Heart right ventricle (tissue), 16 donors: ENCODE data around the gene CPNE7. TPM values are rescaled to one million over a fixed set of nuclear protein-coding genes. Genes with fewer than 3 reads are reported as not detected.

Experiments used
- ATAC-seq, 8 donors: fragments of 200-7000 bp; cut with Tn5 transposase; one replicate each; pipeline ENCODE4 v1.9.1; 2020; ENCODE audit warnings: mild to moderate bottlenecking in 8 of 8, moderate library complexity in 8 of 8, moderate number of reproducible peaks in 1 of 8
- DNase-seq, 2 donors: peaks; one replicate each; pipeline ENCODE4 v3.0.0-alpha.2; 2020
- H3K27ac ChIP-seq, 10 donors: fragments of 200-600 bp; sonication (generic) in 2 of 10; one replicate each; pipeline versions ENCODE4 v1.5.0 to v1.8.0; 2020 to 2022; ENCODE audit warnings: mild to moderate bottlenecking in 3 of 10
- H3K27me3 ChIP-seq, 7 donors: fragments of 200-600 bp; one replicate each; pipeline ENCODE4 v1.8.0; 2021 to 2022; ENCODE audit warnings: mild to moderate bottlenecking in 2 of 7
- H3K36me3 ChIP-seq, 9 donors: fragments of 200-600 bp; sonication (generic) in 1 of 9; one replicate each; pipeline versions ENCODE4 v1.5.0 to v1.8.0; 2020 to 2022; ENCODE audit warnings: mild to moderate bottlenecking in 2 of 9
- H3K4me1 ChIP-seq, 9 donors: fragments of 200-600 bp; sonication (generic) in 1 of 9; one replicate each; pipeline versions ENCODE4 v1.5.0 to v1.8.0; 2020 to 2022; ENCODE audit warnings: mild to moderate bottlenecking in 4 of 9
- H3K4me3 ChIP-seq, 10 donors: fragments of 200-600 bp; sonication (generic) in 2 of 10; one replicate each; pipeline versions ENCODE4 v1.5.0 to v1.8.0; 2020 to 2022; ENCODE audit warnings: mild to moderate bottlenecking in 7 of 10, moderate library complexity in 2 of 10
- H3K9me3 ChIP-seq, 11 donors: fragments of 200-600 bp in 10 of 11; sonication (generic) in 2 of 11; one replicate each; pipeline versions ENCODE4 v1.5.0 to v1.8.0; 2013 to 2022; ENCODE audit warnings: mild to moderate bottlenecking in 2 of 11, control low read depth in 1 of 11, moderate library complexity in 1 of 11
- WGBS, 2 donors: extraction: QIAGEN DNeasy Blood & Tissue Kit; methylation state at CpG; one replicate each; pipeline ENCODE4 v1.1.7; 2013; ENCODE audit warnings: inconsistent platforms in 1 of 2; 5-methylcytosine and 5-hydroxymethylcytosine counted together
- intact Hi-C, 10 donors: fragments of 100-400 bp; cut with DNase I; formaldehyde crosslinking; loops; one replicate each; pipeline versions ENCODE4 v1.11.1 to v1.14.2; 2022
- polyA plus RNA-seq, 2 donors: library from polyadenylated mRNA; stranded (reverse); fragments of 200-250 nt; gene quantifications; one replicate each; pipeline ENCODE4 v1.2.3, GENCODE V29; 2013
- total RNA-seq, 10 donors: library from RNA; stranded (reverse); fragmentation: NEBNext Ultra II Directional in 3 of 10; extraction: Animal tissue kit (Norgen Biotek cat#: 25700) in 3 of 10; gene quantifications; one replicate each; pipeline versions ENCODE4 v1.2.1 to v1.2.4, GENCODE V29; 2021 to 2023
- TF ChIP-seq, protein P1 (sequence below), 9 donors: fragments of 200-600 bp; sonication (generic) in 2 of 9; IDR thresholded peaks; one replicate each; pipeline versions ENCODE4 v1.5.0 to v1.8.0; 2021 to 2022; ENCODE audit warnings: antibody characterized with exemption in 9 of 9, mild to moderate bottlenecking in 5 of 9, moderate library complexity in 1 of 9
- donor health status: Arrhythmogenic right ventricular cardiomyopathy.
- donor health status: ischemic (EF 13 %, LVEDD 7.1; RV severe dilation, severe dysfunction).
- donor health status: healthy with polysubstance abuse.
- donor health status: DM: no; HTN: yes; CAD: no.
- donor health status: DM: no; HTN: no; CAD: no.
- donor health status: ischemic (EF 25% LVEDD 6.9; RV normal size, moderate dysfunction).
- donor health status: ischemic (EF 25% LVEDD 5.7; RV mildly dilated, moderate dysfunction).
- donor health status: healthy.
- donor health status: DM: yes; HTN: yes; CAD: no.
- donor health status: Ischemic cardiomyopathy.
- donor health status: ischemic (EF 35%, LVEDD 5.7; RV mildly dilated, moderate dysfunction).
- donor health status: nonischemic (EF 11% LVEDD 7.7; RV severe dilation, severe dysfunction).
- donor health status: DM: yes; HTN: yes; CAD: no.
- donor health status: PGD.
- donor health status: ischemic (EF 29% LVEDD 5.4; RV normal size, mild dysfunction).
- donor health status: nonischemic (EF 23%, LVEDD 6.1; RV moderate dilation, normal function).

The CPNE7 gene
- total and polyA plus RNA-seq, 12 donors, result 0.16 to 0.33 TPM; not detected in 10

DNA sequence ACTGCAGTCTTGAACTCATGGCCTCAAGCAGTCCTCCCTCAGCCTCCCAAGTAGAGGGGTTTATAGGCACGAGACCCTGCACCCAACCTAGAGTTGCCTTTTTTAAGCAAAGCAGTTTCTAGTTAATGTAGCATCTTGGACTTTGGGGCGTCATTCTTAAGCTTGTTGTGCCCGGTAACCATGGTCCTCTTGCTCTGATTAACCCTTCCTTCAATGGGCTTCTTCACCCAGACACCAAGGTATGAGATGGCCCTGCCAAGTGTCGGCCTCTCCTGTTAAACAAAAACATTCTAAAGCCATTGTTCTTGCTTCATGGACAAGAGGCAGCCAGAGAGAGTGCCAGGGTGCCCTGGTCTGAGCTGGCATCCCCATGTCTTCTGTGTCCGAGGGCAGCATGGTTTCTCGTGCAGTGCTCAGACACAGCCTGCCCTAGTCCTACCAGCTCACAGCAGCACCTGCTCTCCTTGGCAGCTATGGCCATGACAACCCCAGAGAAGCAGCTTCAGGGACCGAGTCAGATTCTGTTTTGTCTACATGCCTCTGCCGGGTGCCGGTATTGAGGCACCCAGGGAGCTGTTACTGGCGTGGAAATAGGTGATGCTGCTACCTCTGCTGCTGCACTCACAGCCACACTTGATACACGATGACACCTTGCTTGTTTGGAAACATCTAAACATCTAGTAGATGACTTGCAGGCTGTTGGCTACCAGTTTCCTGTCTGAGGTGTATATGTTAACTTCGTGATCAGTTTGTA is 11.7 kb upstream of the CPNE7 start:
- H3K4me3 ChIP-seq, result no peak overlapping the region
- H3K27me3 ChIP-seq, result peaks cover 0 to 9% (median 0%) of the 10 kb centered on the region in 7 donors
- intact Hi-C loops, result loop anchor here in 3 of 10 donors (5.0 to 10.0 kb wide), 4 partner anchors 59 to 322 kb away; partner anchors contain the start of genes SPG7 (in 1 of the 3), VPS9D1 (in 1 of the 3) and ZNF276 (in 1 of the 3)
- TF ChIP-seq, protein P1, sequence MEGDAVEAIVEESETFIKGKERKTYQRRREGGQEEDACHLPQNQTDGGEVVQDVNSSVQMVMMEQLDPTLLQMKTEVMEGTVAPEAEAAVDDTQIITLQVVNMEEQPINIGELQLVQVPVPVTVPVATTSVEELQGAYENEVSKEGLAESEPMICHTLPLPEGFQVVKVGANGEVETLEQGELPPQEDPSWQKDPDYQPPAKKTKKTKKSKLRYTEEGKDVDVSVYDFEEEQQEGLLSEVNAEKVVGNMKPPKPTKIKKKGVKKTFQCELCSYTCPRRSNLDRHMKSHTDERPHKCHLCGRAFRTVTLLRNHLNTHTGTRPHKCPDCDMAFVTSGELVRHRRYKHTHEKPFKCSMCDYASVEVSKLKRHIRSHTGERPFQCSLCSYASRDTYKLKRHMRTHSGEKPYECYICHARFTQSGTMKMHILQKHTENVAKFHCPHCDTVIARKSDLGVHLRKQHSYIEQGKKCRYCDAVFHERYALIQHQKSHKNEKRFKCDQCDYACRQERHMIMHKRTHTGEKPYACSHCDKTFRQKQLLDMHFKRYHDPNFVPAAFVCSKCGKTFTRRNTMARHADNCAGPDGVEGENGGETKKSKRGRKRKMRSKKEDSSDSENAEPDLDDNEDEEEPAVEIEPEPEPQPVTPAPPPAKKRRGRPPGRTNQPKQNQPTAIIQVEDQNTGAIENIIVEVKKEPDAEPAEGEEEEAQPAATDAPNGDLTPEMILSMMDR (IDR thresholded peaks at IDR 0.05), result no peak
- peaks cover 25 to 65% (median 54%) of the 10 kb centered on the region in 9 donors for H3K4me1 ChIP-seq
- no peaks in the 10 kb centered on the region for H3K9me3 ChIP-seq
- WGBS, 2 donors, result 71% methylated on average over 12 of the region's 12 CpGs
- no peak for DNase-seq
- peaks cover 0 to 40% (median 28%) of the 10 kb centered on the region in 9 donors for H3K36me3 ChIP-seq
- H3K27ac ChIP-seq, result no peak overlapping the region
- ATAC-seq, result no peak

DNA sequence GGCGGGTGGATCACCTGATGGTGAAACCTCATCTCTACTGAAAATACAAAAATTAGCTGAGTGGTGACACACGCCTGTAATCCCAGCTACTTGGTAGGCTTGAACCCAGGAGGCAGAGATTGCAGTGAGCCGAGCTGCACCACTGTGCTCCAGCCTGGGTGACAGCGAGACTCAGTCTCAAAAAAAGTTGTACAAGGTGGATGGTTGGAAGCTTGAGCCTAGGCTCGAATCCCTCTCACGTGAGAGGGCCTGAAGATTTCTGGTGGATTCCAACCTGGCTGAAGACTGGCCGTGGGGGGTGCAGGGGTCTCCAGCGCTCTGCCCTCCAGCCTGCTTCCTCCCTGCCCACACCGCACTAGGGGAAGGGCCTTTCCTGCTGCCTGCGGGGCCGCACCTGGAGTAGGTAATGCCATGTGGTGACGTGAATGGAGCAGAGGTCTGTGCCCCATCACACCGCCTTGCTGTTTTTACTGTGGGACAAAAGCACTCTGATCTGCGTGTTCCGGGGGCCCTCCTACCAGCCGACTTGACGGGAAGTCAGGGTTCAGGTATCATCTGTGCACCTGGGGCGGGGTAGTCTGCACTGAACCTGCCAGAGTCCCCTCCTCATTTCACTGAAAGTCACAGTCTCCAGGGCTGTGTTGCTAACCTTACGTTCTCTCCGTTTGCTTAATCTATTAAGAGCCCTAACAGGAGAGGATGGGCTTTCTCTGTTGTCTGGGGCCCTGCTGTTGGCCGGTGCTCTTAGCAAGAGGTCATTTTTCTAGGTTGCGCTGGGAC is 10.9 kb upstream of the CPNE7 start:
- ATAC-seq, result no peak
- Histone ChIP-seq H3K4me1 (peaks cover 22 to 57% (median 50%) of the 10 kb centered on the region in 9 donors), H3K36me3 (peaks cover 0 to 40% (median 28%) of the 10 kb centered on the region in 9 donors), H3K27me3 (peaks cover 0 to 18% (median 5%) of the 10 kb centered on the region in 7 donors), H3K9me3 (no peaks in the 10 kb centered on the region), H3K27ac (no peak overlapping the region), H3K4me3 (no peak overlapping the region)
- TF ChIP-seq, protein P1 (IDR thresholded peaks at IDR 0.05), result no peak
- DNase-seq, result no peak
- 77% methylated on average over 22 of the region's 22 CpGs for WGBS, 2 donors
- intact Hi-C loops, result loop anchor here in 4 of 10 donors (5.0 to 10.0 kb wide), 5 partner anchors 60 to 322 kb away; partner anchors contain the start of genes SPG7 (in 1 of the 4), VPS9D1 (in 1 of the 4) and ZNF276 (in 1 of the 4)

DNA sequence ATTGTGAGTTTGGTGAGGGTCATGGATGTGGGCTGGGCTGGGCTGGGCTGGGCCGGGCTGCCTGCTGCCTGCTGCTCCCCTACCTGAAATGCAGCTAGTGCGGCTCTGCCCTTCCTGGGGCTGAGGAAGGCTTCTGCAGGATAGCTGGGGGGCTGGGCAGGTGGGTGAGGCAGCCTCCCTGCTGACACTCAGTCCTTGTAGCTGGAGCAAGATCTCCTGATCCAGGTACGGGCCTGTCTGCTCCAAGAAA is 10.4 kb upstream of the CPNE7 start:
- Histone ChIP-seq H3K36me3 (peaks cover 0 to 40% (median 28%) of the 10 kb centered on the region in 9 donors), H3K9me3 (no peaks in the 10 kb centered on the region), H3K4me3 (peak overlapping the region in 1 of 10 donors; percentile 12), H3K4me1 (peaks cover 19 to 53% (median 45%) of the 10 kb centered on the region in 9 donors), H3K27ac (no peak overlapping the region), H3K27me3 (peaks cover 5 to 23% (median 10%) of the 10 kb centered on the region in 7 donors)
- no peak for ATAC-seq
- intact Hi-C loops, result loop anchor here in 2 of 10 donors (5.0 to 10.0 kb wide), 2 partner anchors 60 to 77 kb away; partner anchors contain the start of gene SPG7 (in 1 of the 2)
- no peak for DNase-seq
- TF ChIP-seq, protein P1 (IDR thresholded peaks at IDR 0.05), result no peak
- WGBS, 2 donors, result 44 to 49% methylated on average over 3 of the region's 3 CpGs
